ENCODE results near the gene PALLD.

DNA sequence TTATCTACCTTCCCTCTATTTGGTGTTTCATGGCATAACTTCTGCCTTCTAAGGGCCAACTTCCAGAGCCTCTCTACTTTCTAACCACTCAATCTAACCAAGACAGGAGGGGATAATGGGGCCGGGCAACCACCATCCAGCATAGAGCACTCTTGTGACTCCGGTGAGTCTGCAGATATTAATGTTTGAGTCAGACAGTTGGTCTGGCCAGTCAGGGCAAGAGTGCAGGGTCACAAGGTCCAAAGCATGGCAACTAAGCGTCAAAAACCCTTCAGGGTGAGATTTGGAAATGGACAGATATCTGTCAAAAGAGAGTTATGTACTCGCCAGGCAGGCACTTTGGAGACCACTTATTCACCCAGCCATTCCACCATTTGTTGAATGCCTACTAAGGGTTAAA is 105.0 kb downstream of the PALLD start:
- TF ChIP-seq, protein P1, sequence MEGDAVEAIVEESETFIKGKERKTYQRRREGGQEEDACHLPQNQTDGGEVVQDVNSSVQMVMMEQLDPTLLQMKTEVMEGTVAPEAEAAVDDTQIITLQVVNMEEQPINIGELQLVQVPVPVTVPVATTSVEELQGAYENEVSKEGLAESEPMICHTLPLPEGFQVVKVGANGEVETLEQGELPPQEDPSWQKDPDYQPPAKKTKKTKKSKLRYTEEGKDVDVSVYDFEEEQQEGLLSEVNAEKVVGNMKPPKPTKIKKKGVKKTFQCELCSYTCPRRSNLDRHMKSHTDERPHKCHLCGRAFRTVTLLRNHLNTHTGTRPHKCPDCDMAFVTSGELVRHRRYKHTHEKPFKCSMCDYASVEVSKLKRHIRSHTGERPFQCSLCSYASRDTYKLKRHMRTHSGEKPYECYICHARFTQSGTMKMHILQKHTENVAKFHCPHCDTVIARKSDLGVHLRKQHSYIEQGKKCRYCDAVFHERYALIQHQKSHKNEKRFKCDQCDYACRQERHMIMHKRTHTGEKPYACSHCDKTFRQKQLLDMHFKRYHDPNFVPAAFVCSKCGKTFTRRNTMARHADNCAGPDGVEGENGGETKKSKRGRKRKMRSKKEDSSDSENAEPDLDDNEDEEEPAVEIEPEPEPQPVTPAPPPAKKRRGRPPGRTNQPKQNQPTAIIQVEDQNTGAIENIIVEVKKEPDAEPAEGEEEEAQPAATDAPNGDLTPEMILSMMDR (IDR thresholded peaks at IDR 0.05; ENCODE audit: low read depth, low read length), result no peak
- TF ChIP-seq POLR2A (IDR thresholded peaks at IDR 0.05; ENCODE audit: extremely low read depth, insufficient read length), result no peak
